Testis (tissue), 3 donors: ENCODE data around the gene SCFD2. TPM values are rescaled to one million over a fixed set of nuclear protein-coding genes. Genes with fewer than 3 reads are reported as not detected.

Experiments used
- DNase-seq: peaks from one replicate; pipeline ENCODE4 v3.0.0-alpha.2; 2019
- H3K27ac ChIP-seq, 2 donors: fragments of 200-600 bp; sonication (generic); one replicate each; pipeline ENCODE4 v1.5.1; 2019
- H3K27me3 ChIP-seq: fragments of 200-600 bp; sonication (generic); one replicate; pipeline ENCODE4 v1.5.1; 2019
- H3K36me3 ChIP-seq: fragments of 200-600 bp; sonication (generic); one replicate; pipeline ENCODE4 v1.5.1; 2017; ENCODE audit warnings: low read depth; ENCODE audit errors: missing control alignments
- H3K4me1 ChIP-seq: fragments of 200-600 bp; sonication (generic); one replicate; pipeline ENCODE4 v1.5.1; 2019
- H3K4me3 ChIP-seq, 2 donors: fragments of 200-600 bp; sonication (generic); one replicate each; pipeline ENCODE4 v1.5.1; 2017 to 2019
- H3K9me3 ChIP-seq: fragments of 200-600 bp; sonication (generic); one replicate; pipeline ENCODE4 v1.5.1; 2017
- POLR2A ChIP-seq: fragments of 450-650 bp; IDR thresholded peaks from one replicate; pipeline ENCODE4 v1.6.1; 2017; ENCODE audit warnings: antibody characterized with exemption, mild to moderate bottlenecking, moderate library complexity
- WGBS, 2 donors: methylation state at CpG; one replicate each; pipeline ENCODE4 v1.1.5; 2018; 5-methylcytosine and 5-hydroxymethylcytosine counted together
- intact Hi-C: fragments of 100-400 bp; cut with DNase I; formaldehyde crosslinking; loops from one replicate; pipeline ENCODE4 v1.15.1; 2023; ENCODE audit warnings: low total_unique reads
- polyA plus RNA-seq: library from polyadenylated mRNA; stranded (reverse); fragments of 350-450 nt; fragmentation: Illumina TruSeq; extraction: RNeasy Lipid Tissue Mini Kit (QIAGEN cat#74804); gene quantifications from one replicate; pipeline ENCODE4 v1.2.3, GENCODE V29; 2014; ENCODE audit warnings: low read depth, low replicate concordance; ENCODE audit not compliant: insufficient read depth
- total RNA-seq, 2 donors: library from RNA; depleted of rRNA; stranded (reverse); fragments of >200 nt; gene quantifications; one replicate each; pipeline ENCODE4 v1.2.3, GENCODE V29; 2016
- TF ChIP-seq, protein P1 (sequence below), 3 experiments: fragments of 450-650 bp in 2 of 3; fragments of 200-600 bp in 1 of 3; sonication (generic) in 1 of 3; IDR thresholded peaks; one replicate each; pipeline ENCODE4 v1.5.1; 2016 to 2019; ENCODE audit warnings: antibody characterized with exemption in 3 of 3, mild to moderate bottlenecking in 2 of 3, moderate library complexity in 1 of 3

The SCFD2 gene
- total and polyA plus RNA-seq, 3 donors from 2014 or later, result 6.0 to 24.5 (median 21.3) TPM

GRCh38 chr4:53199356-53199755, 166.5 kb downstream of the SCFD2 start:
- Histone ChIP-seq H3K27ac (no peak overlapping the region), H3K27me3 (no peaks in the 10 kb centered on the region), H3K9me3 (no peaks in the 10 kb centered on the region), H3K4me3 (no peak overlapping the region), H3K36me3 (no peaks in the 10 kb centered on the region), H3K4me1 (no peaks in the 10 kb centered on the region)
- DNase-seq, result no peak
- no peak for TF ChIP-seq POLR2A
- TF ChIP-seq, protein P1, sequence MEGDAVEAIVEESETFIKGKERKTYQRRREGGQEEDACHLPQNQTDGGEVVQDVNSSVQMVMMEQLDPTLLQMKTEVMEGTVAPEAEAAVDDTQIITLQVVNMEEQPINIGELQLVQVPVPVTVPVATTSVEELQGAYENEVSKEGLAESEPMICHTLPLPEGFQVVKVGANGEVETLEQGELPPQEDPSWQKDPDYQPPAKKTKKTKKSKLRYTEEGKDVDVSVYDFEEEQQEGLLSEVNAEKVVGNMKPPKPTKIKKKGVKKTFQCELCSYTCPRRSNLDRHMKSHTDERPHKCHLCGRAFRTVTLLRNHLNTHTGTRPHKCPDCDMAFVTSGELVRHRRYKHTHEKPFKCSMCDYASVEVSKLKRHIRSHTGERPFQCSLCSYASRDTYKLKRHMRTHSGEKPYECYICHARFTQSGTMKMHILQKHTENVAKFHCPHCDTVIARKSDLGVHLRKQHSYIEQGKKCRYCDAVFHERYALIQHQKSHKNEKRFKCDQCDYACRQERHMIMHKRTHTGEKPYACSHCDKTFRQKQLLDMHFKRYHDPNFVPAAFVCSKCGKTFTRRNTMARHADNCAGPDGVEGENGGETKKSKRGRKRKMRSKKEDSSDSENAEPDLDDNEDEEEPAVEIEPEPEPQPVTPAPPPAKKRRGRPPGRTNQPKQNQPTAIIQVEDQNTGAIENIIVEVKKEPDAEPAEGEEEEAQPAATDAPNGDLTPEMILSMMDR (IDR thresholded peaks at IDR 0.05), result no peak
- WGBS, 2 donors, result 87 to 92% methylated on average over 1 of the region's 1 CpG
- intact Hi-C loops, result no loop called here

DNA sequence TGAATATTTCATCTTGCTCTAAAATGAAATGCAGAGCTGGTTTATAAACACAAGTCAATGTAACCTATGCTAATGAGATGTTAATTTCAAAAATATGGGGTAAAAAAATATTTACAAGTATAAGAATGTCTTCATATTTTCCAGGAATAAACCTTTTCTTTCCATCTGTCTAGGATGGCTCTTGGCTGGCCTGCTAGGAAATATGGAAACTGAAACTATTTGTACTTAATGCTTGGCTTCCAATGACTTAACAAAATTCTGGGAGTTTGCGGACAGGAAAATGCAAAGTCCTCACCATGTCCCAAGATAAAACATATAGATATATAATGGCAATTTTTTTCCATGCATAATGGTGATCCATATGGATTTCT, 168.1 kb downstream of the SCFD2 start:
- H3K27ac ChIP-seq, result no peak overlapping the region
- no peak for DNase-seq
- no peaks in the 10 kb centered on the region for H3K27me3 ChIP-seq
- H3K36me3 ChIP-seq, result no peaks in the 10 kb centered on the region
- WGBS, 2 donors, result 50 to 59% methylated on average over 1 of the region's 1 CpG
- H3K9me3 ChIP-seq, result no peaks in the 10 kb centered on the region
- H3K4me3 ChIP-seq, result no peak overlapping the region
- TF ChIP-seq, protein P1 (IDR thresholded peaks at IDR 0.05), result no peak
- TF ChIP-seq POLR2A, result no peak
- intact Hi-C loops, result no loop called here
- no peaks in the 10 kb centered on the region for H3K4me1 ChIP-seq

DNA sequence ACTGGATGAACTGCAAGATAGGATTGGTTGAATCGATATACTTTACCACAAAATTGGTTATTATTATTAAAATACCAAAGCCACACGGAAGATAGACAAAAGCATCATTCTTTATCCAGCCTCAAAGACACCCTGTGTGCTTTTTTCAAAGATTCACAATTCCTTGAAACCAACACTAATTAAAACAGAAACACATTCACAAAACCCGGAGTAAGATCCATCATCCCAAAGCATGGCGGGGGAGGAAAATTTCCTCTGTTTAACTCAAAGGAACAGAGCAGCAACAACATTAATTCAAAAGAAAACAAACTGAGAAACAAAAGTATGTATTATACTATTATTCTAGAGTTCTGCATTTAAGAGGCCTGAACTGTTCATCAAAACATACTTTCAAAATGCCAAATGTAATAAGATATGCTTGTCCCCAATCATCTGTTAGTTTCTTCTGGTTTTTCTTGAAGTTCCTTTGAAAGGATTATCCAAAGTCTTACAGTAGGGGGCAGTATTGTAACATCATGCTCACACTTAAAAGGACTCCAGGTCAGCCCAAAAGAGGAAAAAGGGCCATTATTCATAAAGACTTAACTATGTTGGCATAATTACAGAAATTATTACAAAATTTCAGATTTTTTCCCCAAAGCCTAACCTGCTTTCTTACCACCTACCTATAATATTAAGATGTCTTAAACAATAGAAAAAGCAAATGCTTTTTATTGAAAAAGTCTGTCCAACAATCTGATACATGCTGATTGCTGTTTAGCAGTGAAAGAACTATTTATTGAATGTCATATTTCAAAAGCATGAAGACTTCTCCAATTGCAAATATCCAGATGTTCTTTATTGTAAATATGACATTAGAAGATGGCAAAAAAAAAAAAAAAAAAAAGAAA, 168.7 kb downstream of the SCFD2 start:
- no peak for DNase-seq
- H3K27ac ChIP-seq, result no peak overlapping the region

DNA sequence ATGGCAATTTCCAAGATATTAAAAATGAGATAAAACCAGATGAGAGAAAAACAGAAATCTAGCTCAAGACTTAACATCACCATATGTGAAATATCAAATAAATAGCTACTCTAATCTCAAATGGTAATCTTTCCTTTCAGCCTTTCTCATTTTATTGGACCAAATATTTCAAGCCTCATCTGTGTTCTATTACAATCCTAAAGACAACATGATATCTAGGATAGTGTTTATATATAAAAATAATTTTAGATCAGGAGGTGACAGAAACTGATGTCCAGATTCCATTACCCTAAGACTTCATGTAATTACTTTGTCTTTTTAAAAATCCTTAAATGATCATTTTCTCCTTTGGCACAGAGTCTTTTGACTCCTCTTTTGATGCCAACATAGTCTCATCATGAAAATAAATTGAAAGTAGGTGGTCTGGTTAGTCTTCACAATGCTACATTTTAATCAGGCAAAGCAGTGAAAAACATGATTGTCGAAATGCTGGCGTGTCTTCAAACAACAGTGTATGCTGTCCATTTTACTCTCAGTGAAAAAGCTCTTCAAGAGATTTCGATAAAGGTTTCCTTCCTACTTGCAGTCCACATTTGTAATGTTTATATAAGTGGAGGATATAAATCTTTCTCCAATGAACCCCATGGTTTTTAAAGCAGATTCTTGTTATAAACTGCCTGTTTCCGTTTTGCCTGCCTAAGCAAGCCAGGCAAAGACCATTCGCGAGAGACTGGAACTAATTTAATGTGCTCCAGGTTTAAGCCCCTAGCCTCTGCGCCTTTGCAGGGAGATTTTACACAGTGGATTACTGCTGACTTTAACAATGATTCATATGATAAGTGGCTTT, 169.8 kb downstream of the SCFD2 start:
- Histone ChIP-seq H3K9me3 (no peaks in the 10 kb centered on the region), H3K4me1 (no peaks in the 10 kb centered on the region), H3K27ac (peak overlapping the region in 1 of 2 donors; percentile 21), H3K27me3 (no peaks in the 10 kb centered on the region), H3K4me3 (no peak overlapping the region), H3K36me3 (no peaks in the 10 kb centered on the region)
- TF ChIP-seq POLR2A, result no peak
- TF ChIP-seq, protein P1 (IDR thresholded peaks at IDR 0.05), result no peak
- DNase-seq, result no peak
- 39 to 54% methylated on average over 7 of the region's 7 CpGs for WGBS, 2 donors
- intact Hi-C loops, result no loop called here

More for the DNA sequence above, 168.7 kb downstream of the SCFD2 start:
- Histone ChIP-seq H3K9me3 (no peaks in the 10 kb centered on the region), H3K27me3 (no peaks in the 10 kb centered on the region), H3K4me1 (no peaks in the 10 kb centered on the region), H3K4me3 (no peak overlapping the region), H3K36me3 (no peaks in the 10 kb centered on the region)
- intact Hi-C loops, result no loop called here
- TF ChIP-seq, protein P1 (IDR thresholded peaks at IDR 0.05), result peak; percentile 71 to 73 (median 72)
- TF ChIP-seq POLR2A, result no peak
- WGBS, 2 donors, result 50 to 56% methylated on average over 4 of the region's 4 CpGs
